Fibroblast of mammary gland (primary cell): ENCODE results near the gene THBD.

Source experiments
- DNase-seq: peaks from one replicate; pipeline ENCODE4 v3.0.0-alpha.2; 2010; ENCODE audit warnings: low read depth
- H3K4me3 ChIP-seq: 2 replicates; pipeline ENCODE4 v1.5.1; 2011; ENCODE audit warnings: low read depth, mild to moderate bottlenecking, low read length, moderate library complexity; ENCODE audit not compliant: control insufficient read depth
- CTCF ChIP-seq: conservative IDR thresholded peaks from 2 replicates; pipeline ENCODE4 v1.5.1; 2011; ENCODE audit warnings: low read depth, low read length, inconsistent platforms; ENCODE audit not compliant: control insufficient read depth, insufficient read depth

Gene THBD

GRCh38 chr20:23094927-23095326 is 45.5 kb upstream of the THBD start:
- DNase-seq, result no peak
- no peak for TF ChIP-seq CTCF
- no peak overlapping the region for H3K4me3 ChIP-seq

- H3K4me3 ChIP-seq, result no peak overlapping the region
- no peak for TF ChIP-seq CTCF
- no peak for DNase-seq
These were observed 44.9 kb upstream of the THBD start for GRCh38 chr20:23094213-23094896.

- DNase-seq, result no peak
- no peak overlapping the region for H3K4me3 ChIP-seq
- TF ChIP-seq CTCF, result no peak
These were observed 44.1 kb upstream of the THBD start for GRCh38 chr20:23093613-23094012.

GRCh38 chr20:23092861-23093495 is 43.5 kb upstream of the THBD start:
- no peak for DNase-seq
- H3K4me3 ChIP-seq, result no peak overlapping the region
- TF ChIP-seq CTCF, result no peak

- H3K4me3 ChIP-seq, result no peak overlapping the region
- TF ChIP-seq CTCF, result no peak
- DNase-seq, result peak; percentile 5
These were observed 42.9 kb upstream of the THBD start for GRCh38 chr20:23092384-23092756.

- no peak overlapping the region for H3K4me3 ChIP-seq
- DNase-seq, result no peak
- no peak for TF ChIP-seq CTCF
These were observed 42.4 kb upstream of the THBD start for GRCh38 chr20:23091721-23092383.

- TF ChIP-seq CTCF, result no peak
- no peak for DNase-seq
- no peak overlapping the region for H3K4me3 ChIP-seq
These were observed 41.4 kb upstream of the THBD start for GRCh38 chr20:23090878-23091277.
